ENCODE data around the gene NNAT.

NNAT gene

DNA sequence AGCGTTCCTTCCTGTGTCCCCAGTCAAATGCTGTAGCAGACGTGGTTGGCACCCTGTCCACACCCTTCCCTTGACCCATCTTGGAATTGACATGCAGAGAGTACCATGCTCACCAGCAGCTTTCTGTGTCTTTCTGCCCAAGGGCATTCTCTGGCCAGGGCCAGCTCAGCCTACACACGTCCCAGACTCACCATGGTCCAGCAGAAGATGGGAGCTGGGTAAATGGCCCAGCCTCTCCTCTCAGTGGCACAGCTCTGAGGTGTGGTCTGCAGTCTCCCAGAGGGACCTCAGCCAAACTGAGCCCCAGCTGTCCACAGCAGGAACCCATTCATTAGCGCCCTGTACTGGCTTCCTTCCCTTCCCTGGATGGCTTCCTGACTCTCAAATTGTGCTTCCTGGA, 37.7 kb downstream of the NNAT start:
- Mint-ChIP-seq H3K4me3 (no peak overlapping the region), H3K4me1 (ENCODE audit: low read depth) (no peaks in the 10 kb centered on the region), H3K27ac (no peak overlapping the region), H3K9me3 (no peaks in the 10 kb centered on the region), H3K27me3 (peaks cover 21% of the 10 kb centered on the region), H3K36me3 (ENCODE audit: low read depth) (no peaks in the 10 kb centered on the region)

DNA sequence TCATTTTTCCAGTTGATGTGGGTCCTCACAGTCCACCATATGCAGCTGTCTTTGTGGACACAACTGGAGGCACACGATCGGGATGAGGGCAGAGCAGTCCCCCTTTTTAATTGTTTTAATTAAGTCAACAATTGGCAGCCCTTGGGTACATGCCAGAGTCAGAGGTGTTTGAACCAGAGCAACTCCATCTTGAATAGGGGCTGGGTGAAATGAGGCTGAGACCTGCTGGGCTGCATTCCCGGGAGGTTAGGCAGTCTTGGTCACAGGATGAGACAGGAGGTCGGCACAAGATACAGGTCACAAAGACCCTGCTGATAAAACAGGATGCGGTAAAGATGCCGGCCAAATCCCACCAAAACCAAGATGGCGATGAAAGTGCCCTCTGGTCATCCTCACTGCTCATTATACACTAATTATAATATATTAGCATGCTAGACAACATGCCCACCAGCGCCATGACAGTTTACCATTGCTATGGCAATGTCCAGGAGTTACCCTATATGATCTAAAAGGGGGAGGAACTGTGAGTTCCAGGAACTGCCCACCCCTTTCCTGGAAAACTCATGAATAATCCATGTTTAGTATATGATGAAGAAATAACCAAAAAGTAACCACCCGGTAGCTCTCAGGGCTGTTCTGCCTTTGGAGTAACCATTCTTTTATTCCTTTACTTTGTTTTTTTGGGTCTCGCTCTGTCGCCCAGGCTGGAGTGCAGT, 38.4 kb downstream of the NNAT start:
- Mint-ChIP-seq H3K9me3 (no peaks in the 10 kb centered on the region), H3K27me3 (peaks cover 24% of the 10 kb centered on the region), H3K4me3 (no peak overlapping the region), H3K27ac (no peak overlapping the region), H3K4me1 (ENCODE audit: low read depth) (no peaks in the 10 kb centered on the region), H3K36me3 (ENCODE audit: low read depth) (no peaks in the 10 kb centered on the region)

DNA sequence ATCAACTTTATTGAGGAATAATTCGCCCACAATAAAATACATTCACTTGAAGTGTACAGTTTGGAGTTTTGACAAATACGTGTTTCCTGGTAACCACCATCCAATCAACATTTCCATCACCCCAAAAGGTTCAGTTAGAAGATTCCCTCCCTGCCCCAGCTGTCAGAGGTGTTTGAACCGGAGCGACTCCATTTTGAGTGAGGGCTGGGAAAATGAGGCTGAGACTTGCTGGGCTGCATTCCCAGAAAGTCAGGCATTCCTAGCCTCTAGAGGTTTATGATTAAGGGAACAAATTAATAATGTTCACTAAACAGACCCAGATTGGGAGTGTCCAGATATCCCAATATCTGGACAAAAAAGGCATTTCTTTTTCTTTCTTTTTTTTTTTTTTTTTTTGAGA, 39.6 kb downstream of the NNAT start:
- no peaks in the 10 kb centered on the region for H3K4me1 Mint-ChIP-seq (ENCODE audit: low read depth)
- no peaks in the 10 kb centered on the region for H3K36me3 Mint-ChIP-seq (ENCODE audit: low read depth)
- no peaks in the 10 kb centered on the region for H3K9me3 Mint-ChIP-seq
- peaks cover 34% of the 10 kb centered on the region for H3K27me3 Mint-ChIP-seq
- H3K27ac Mint-ChIP-seq: no peak overlapping the region
- no peak overlapping the region for H3K4me3 Mint-ChIP-seq

DNA sequence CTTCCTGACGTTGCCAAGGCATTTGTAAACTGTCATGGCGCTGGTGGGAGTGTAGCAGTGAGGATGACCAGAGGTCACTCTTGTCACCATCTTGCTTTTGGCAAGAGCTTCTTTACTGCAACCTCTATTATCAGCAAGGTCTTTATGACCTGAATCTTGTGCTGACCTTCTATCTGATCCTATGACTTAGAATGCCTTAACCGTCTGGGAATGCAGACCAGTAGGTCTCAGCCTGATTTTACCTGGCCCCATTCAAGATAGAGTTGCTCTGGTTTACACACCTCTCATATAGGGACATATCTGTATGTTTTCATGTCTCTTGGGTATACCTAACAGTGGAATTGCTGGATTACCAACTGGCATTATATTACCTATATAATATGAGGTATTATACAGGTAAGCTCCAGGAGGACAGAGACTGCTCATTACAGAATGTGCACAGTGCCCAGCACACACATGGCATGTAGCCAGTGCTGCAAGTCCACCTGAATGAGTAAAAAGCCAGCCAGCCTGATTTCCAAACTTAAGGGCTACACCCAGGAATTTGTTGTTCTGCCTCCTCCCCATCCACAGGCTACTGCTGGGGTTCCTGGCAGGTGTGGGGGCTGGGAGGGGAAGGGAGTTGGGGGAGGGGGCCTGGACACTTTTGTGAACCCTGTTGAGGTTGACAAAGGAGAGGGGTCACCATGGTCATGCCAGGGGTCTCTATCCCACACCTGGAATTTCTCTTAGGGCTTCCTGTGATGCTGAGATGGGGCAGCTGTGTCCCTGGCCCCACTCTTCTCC, 41.8 kb downstream of the NNAT start:
- Mint-ChIP-seq H3K4me3 (no peak overlapping the region), H3K9me3 (no peaks in the 10 kb centered on the region), H3K4me1 (ENCODE audit: low read depth) (no peaks in the 10 kb centered on the region), H3K27me3 (peaks cover 38% of the 10 kb centered on the region), H3K36me3 (ENCODE audit: low read depth) (no peaks in the 10 kb centered on the region), H3K27ac (no peak overlapping the region)

DNA sequence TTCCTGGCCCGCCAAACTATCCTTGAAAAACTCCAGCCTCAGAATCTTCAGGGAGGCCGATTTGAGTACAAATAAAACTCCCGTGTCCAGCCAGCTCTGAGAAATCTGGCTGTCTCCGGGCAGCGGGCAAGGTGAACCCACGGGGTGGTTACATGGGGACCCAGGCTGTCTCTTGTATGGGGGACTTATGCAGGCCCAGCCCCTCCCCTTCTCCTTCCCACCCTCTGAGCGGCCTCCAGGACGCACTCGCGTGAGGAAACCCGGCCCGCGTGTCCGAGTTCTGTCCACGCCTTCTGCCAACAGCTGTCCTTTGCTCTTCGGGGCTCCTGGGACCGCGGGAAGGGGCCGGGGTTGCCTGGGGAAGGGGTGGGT, 43.0 kb downstream of the NNAT start:
- H3K27ac Mint-ChIP-seq: no peak overlapping the region
- H3K27me3 Mint-ChIP-seq: peaks cover 47% of the 10 kb centered on the region

DNA sequence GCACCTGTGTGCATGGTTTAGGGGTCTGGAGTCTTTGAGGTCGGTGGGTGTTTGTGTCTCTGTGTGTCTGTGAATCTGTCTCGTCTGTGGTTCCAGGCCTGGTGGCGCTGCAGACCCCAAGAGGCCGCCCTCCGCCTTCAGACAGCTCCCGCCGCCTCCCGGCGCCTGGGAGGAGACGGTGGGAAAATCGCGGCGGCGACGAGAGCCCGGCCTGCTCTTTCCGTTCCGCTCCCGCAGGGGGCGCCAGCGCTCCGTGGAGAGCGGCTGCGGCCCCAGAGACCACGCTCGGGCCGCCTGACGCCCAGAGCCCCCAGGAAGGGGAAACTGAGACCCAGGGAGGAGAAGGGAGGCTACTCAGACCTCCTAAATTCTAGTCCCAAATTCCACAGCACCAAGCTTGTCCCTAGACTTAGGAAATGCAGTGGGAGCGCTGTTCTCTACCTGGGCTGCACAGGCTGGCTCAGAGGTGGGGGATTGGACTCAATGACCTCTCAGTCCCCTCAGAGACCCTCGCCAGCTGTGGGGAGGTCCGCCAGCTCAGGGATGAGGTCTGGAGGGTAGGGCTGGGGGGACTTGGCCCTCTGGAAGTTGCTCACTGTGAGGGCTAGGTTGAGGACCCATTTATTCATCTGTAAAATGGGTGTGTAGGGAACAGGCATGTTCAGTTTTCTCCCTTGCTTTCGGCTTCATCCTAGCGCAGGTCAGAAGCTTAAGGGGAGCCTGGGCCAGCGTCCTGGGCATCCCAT, 43.5 kb downstream of the NNAT start:
- Mint-ChIP-seq H3K9me3 (no peaks in the 10 kb centered on the region), H3K4me1 (ENCODE audit: low read depth) (no peaks in the 10 kb centered on the region), H3K27ac (no peak overlapping the region), H3K27me3 (peaks cover 51% of the 10 kb centered on the region), H3K4me3 (no peak overlapping the region), H3K36me3 (ENCODE audit: low read depth) (no peaks in the 10 kb centered on the region)

More for the DNA sequence above, 43.0 kb downstream of the NNAT start:
- no peaks in the 10 kb centered on the region for H3K4me1 Mint-ChIP-seq (ENCODE audit: low read depth)
- H3K9me3 Mint-ChIP-seq: no peaks in the 10 kb centered on the region
- H3K4me3 Mint-ChIP-seq: no peak overlapping the region
- H3K36me3 Mint-ChIP-seq (ENCODE audit: low read depth): no peaks in the 10 kb centered on the region

DNA sequence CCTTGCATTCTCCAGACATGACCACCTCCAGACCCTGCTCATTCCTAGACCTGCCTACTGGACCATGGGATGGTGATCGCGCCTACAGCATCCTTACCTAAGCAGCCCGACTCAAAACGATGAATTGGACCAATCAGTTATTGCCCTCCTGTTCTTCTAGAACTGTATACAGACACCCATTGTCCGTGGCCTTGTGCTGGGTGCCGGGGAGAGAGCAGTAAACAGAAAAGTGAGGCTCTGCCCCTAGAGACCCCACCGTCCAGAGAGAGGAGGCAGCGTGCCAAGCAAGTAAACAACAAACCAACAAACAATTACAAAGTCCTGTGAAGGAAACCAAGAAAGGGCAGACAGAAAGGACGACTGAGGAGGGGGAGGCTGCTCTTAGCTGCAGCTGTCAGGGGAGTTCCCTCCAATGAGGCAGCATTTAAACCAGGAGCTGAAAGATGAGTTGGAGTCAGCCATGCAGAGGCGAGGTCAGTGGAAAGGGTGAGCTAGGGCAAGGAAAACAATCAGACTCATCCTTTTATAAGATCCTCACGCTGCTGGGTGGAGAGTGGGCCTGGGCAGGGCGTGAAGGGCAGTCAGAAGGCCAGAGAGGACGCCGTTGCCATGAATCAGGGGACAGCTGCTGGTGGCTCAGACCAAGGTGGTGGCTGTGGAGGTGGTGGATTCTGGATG, 44.2 kb downstream of the NNAT start:
- H3K27me3 Mint-ChIP-seq: peaks cover 56% of the 10 kb centered on the region

DNA sequence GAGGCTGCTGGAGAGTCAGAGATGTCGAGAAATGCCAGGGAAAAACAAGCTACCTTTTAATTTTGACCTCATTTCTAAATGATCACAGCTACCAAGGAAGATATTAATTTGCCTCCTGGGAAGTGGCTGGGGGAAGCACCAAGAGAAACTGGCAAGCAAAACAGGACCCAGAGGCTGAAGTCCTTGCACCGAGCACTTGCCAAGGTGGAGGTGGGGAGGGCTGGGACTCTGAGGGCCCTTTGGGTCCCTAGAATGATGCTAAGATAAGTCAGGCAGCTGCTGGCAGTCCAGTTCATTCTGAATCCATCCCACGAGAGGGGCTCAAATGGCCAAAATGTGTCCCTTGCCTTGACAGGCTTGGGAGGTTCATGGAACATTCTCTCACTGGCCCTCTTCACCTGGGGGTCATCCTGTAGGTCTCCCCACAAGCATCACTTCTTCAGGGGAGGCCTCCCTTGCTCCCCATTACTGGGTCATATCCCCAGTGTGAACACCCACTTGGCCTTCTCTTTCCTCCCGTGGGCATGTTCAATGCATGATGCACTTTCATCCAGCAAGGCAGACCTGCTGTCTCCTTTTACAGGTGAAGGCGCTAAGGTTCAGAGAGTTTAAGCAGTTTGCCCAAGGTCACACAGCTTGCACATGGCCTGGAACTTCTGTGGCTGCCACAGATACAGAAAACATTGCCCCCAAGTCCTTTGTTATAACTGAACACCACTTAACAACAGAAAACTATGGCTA, 45.7 kb downstream of the NNAT start:
- Mint-ChIP-seq H3K27ac (no peak overlapping the region), H3K4me3 (no peak overlapping the region), H3K36me3 (ENCODE audit: low read depth) (no peaks in the 10 kb centered on the region), H3K27me3 (peaks cover 59% of the 10 kb centered on the region), H3K4me1 (ENCODE audit: low read depth) (no peaks in the 10 kb centered on the region), H3K9me3 (no peaks in the 10 kb centered on the region)

More for the DNA sequence above, 44.2 kb downstream of the NNAT start:
- Mint-ChIP-seq H3K27ac (no peak overlapping the region), H3K4me1 (ENCODE audit: low read depth) (no peaks in the 10 kb centered on the region), H3K9me3 (no peaks in the 10 kb centered on the region), H3K4me3 (no peak overlapping the region), H3K36me3 (ENCODE audit: low read depth) (no peaks in the 10 kb centered on the region)

DNA sequence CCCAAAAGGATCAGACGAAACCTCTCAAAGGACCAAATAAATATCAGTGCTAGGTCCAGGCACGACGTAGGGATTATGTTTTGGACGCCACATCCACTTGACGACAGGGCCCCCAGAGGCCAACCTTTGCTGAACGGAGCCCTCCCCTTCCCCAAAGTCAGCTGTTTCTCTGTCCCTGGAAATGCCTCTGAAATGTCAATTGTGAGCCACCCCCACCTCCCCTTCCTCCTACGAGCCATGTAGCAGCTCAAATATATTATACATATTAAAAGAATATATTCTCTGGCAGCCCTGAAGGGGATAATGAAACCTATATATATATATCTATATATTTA, 46.2 kb downstream of the NNAT start:
- Mint-ChIP-seq H3K4me3 (no peak overlapping the region), H3K27ac (no peak overlapping the region), H3K9me3 (no peaks in the 10 kb centered on the region), H3K27me3 (peaks cover 56% of the 10 kb centered on the region), H3K4me1 (ENCODE audit: low read depth) (no peaks in the 10 kb centered on the region), H3K36me3 (ENCODE audit: low read depth) (no peaks in the 10 kb centered on the region)

DNA sequence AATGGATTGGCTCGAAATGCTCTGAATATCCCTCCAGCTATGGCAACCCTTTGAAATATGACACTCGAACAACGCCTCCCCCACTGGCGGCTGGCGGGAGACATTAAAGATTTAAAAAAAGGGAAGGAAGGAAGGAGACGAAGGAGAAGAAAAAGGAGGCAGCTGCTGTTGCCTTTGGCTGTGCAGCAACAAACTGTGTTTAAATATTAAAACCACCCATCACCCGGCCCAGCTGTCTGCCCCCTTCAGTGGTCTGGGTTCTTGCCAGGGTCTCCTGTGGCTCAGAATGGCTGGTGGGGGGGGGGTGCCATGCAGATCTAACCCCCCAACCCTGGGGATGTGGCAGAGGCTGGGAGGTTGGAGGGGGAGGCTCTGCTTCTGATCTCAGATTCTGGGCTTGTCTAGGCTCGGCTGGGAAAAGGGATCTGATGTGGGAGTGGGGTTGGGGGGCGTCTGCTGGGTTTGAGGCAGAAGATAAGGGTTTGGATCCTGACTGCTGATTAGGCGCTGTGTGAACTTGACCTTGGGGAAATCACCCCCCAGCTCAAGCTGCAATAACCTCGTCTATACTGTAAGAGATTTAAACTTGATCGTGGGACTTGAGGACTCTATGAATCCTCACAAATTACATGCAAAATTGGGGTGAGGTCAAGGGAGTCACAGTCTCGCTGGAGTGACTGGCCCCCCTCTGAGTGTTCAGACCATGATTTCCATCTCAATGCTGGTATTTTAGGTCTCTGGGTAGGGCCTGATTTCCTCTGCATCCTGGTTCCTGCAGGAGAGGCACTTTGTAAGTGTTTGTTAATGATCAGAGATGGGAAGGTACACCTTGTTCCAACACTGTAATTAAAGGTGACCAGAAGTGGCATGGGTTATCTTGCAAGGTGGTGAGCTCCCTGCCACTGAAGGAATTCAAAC, 46.9 kb downstream of the NNAT start:
- H3K36me3 Mint-ChIP-seq (ENCODE audit: low read depth): no peaks in the 10 kb centered on the region
- H3K4me3 Mint-ChIP-seq: no peak overlapping the region
- no peaks in the 10 kb centered on the region for H3K4me1 Mint-ChIP-seq (ENCODE audit: low read depth)
- no peaks in the 10 kb centered on the region for H3K9me3 Mint-ChIP-seq
- no peak overlapping the region for H3K27ac Mint-ChIP-seq
- H3K27me3 Mint-ChIP-seq: peaks cover 58% of the 10 kb centered on the region

DNA sequence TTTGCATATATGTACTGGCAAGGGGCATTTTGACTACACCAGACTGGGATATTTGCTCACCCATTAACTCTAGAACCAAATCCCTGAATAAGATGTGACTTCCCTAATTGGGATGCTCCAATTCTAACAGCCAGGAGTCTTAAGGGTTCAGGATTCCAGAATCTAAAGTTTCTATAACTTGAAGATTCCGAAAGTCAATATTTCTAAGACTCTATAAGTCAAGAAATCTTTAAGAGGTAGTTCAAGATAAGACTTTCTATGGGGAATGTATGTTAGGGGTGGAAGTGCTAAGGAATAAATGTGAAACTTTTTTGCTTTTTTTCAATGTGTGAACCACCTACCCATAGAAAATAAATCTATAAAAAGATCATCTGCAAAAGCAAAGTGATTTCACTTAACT, 49.4 kb downstream of the NNAT start:
- no peak overlapping the region for H3K27ac Mint-ChIP-seq
- no peaks in the 10 kb centered on the region for H3K9me3 Mint-ChIP-seq
- H3K4me3 Mint-ChIP-seq: no peak overlapping the region
- no peaks in the 10 kb centered on the region for H3K4me1 Mint-ChIP-seq (ENCODE audit: low read depth)
- H3K27me3 Mint-ChIP-seq: peaks cover 49% of the 10 kb centered on the region
- H3K36me3 Mint-ChIP-seq (ENCODE audit: low read depth): no peaks in the 10 kb centered on the region

DNA sequence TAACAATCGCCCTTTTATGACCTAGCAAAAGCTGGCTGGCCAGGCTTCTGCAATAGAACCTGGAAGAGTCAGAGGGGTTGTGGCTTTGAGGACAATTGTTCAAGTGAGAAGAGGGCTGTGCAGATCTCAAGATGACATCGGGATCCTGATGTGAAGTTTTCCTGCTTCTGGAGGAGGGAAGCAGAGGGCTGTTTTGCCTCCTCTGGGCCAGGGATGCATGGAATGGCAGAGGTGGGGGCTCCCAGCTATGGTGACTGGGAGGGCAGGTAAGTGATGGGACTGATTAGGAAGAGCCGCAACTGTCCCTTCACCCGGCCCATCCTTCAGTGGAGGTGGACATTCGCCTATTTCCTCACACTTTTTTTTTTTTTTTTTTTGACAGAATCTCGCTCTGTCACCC, 50.0 kb downstream of the NNAT start:
- Mint-ChIP-seq H3K27ac (no peak overlapping the region), H3K4me1 (ENCODE audit: low read depth) (no peaks in the 10 kb centered on the region), H3K9me3 (no peaks in the 10 kb centered on the region), H3K4me3 (no peak overlapping the region), H3K27me3 (peaks cover 46% of the 10 kb centered on the region), H3K36me3 (ENCODE audit: low read depth) (no peaks in the 10 kb centered on the region)
